Osteoblast (primary cell): ENCODE results near the gene SMAP2. TPM values are rescaled to one million over a fixed set of nuclear protein-coding genes. Genes with fewer than 3 reads are reported as not detected.

ENCODE experiments used
- DNase-seq: peaks from one replicate; pipeline ENCODE4 v3.0.0; 2011; ENCODE audit warnings: low spot score, mixed read lengths; ENCODE audit not compliant: insufficient read length; ENCODE audit errors: missing footprints
- H2AFZ ChIP-seq: 2 replicates; pipeline ENCODE4 v1.6.0; 2011; ENCODE audit warnings: mild to moderate bottlenecking, low read length
- H3K27ac ChIP-seq: 2 replicates; pipeline ENCODE4 v1.5.1; 2011; ENCODE audit warnings: mild to moderate bottlenecking, low read depth, low read length, moderate library complexity
- H3K27me3 ChIP-seq: 2 replicates; pipeline ENCODE4 v1.6.0; 2012; ENCODE audit warnings: mild to moderate bottlenecking, control low read depth, inconsistent platforms, low read length, moderate library complexity; ENCODE audit not compliant: insufficient read depth
- H3K36me3 ChIP-seq: 2 replicates; pipeline ENCODE4 v1.5.1; 2011; ENCODE audit warnings: mild to moderate bottlenecking, low read length, control low read depth, moderate library complexity; ENCODE audit not compliant: insufficient read depth
- H3K4me1 ChIP-seq: 2 replicates; pipeline ENCODE4 v1.5.1; 2011; ENCODE audit warnings: mild to moderate bottlenecking, low read length, control low read depth, moderate library complexity; ENCODE audit not compliant: insufficient read depth
- H3K4me2 ChIP-seq: 2 replicates; pipeline ENCODE4 v1.6.0; 2011; ENCODE audit warnings: mild to moderate bottlenecking, low read length; ENCODE audit not compliant: insufficient read depth
- H3K4me3 ChIP-seq: fragments of 200-600 bp; sonication (generic); 3 replicates; pipeline ENCODE4 v1.5.1; 2012; ENCODE audit warnings: mild to moderate bottlenecking, low read length, inconsistent platforms; ENCODE audit not compliant: insufficient read depth
- H3K79me2 ChIP-seq: 2 replicates; pipeline ENCODE4 v1.6.0; 2012; ENCODE audit warnings: mild to moderate bottlenecking, low read length, control low read depth, inconsistent platforms; ENCODE audit not compliant: insufficient read depth
- H3K9me3 ChIP-seq: 2 replicates; pipeline ENCODE4 v1.5.1; 2011; ENCODE audit warnings: low read depth, low read length, control low read depth
- H4K20me1 ChIP-seq: 2 replicates; pipeline ENCODE4 v1.6.0; 2012; ENCODE audit warnings: mild to moderate bottlenecking, low read length, control low read depth; ENCODE audit not compliant: insufficient read depth
- CTCF ChIP-seq: IDR thresholded peaks from 2 replicates; pipeline ENCODE4 v1.5.1; 2011; ENCODE audit warnings: mild to moderate bottlenecking, low read depth, low read length, moderate library complexity; ENCODE audit errors: extremely low read depth
- total RNA-seq: library from RNA; depleted of rRNA; stranded (reverse); fragments of >200 nt; gene quantifications from 2 replicates; pipeline ENCODE4 v1.2.3, GENCODE V29; 2012

SMAP2 gene
- total RNA-seq, 1 donor = 20.3 TPM

GRCh38 chr1:40454873-40455272 lies 81.3 kb downstream of the SMAP2 start:
- Histone ChIP-seq H4K20me1 (no peaks in the 10 kb centered on the region), H3K4me1 (peaks cover 9% of the 10 kb centered on the region), H3K27me3 (no peaks in the 10 kb centered on the region), H3K4me2 (no peak overlapping the region), H3K4me3 (no peak overlapping the region), H3K27ac (no peak overlapping the region), H2AFZ (no peak overlapping the region), H3K36me3 (peaks cover 28% of the 10 kb centered on the region), H3K79me2 (no peaks in the 10 kb centered on the region), H3K9me3 (peaks cover 23% of the 10 kb centered on the region)
- no peak for DNase-seq
- no peak for TF ChIP-seq CTCF

- peaks cover 24% of the 10 kb centered on the region for H3K36me3 ChIP-seq
- no peaks in the 10 kb centered on the region for H3K27me3 ChIP-seq
- no peaks in the 10 kb centered on the region for H4K20me1 ChIP-seq
- no peak for DNase-seq
- H2AFZ ChIP-seq = no peak overlapping the region
- no peaks in the 10 kb centered on the region for H3K79me2 ChIP-seq
- H3K4me1 ChIP-seq = no peaks in the 10 kb centered on the region
- no peak overlapping the region for H3K4me2 ChIP-seq
- H3K4me3 ChIP-seq = no peak overlapping the region
- peaks cover 51% of the 10 kb centered on the region for H3K9me3 ChIP-seq
- H3K27ac ChIP-seq = no peak overlapping the region
- TF ChIP-seq CTCF = no peak
Measured at GRCh38 chr1:40462956-40463590, 89.5 kb downstream of the SMAP2 start.

GRCh38 chr1:40469327-40469726 lies 95.8 kb downstream of the SMAP2 start:
- Histone ChIP-seq H3K4me2 (no peak overlapping the region), H3K36me3 (no peaks in the 10 kb centered on the region), H3K9me3 (peaks cover 29% of the 10 kb centered on the region), H3K4me1 (no peaks in the 10 kb centered on the region), H3K27me3 (no peaks in the 10 kb centered on the region), H2AFZ (no peak overlapping the region), H3K4me3 (no peak overlapping the region), H4K20me1 (no peaks in the 10 kb centered on the region), H3K79me2 (no peaks in the 10 kb centered on the region), H3K27ac (no peak overlapping the region)
- no peak for DNase-seq
- no peak for TF ChIP-seq CTCF

Other genes with a start within 250 kb of the SMAP2 start
- 26.2 and 29.7 TPM in 2 replicates for gene RLF, start 212.3 kb upstream of the SMAP2 start, total RNA-seq
- not detected in 2 replicates for gene TMCO2, start 125.8 kb upstream of the SMAP2 start, total RNA-seq
- gene ZMPSTE24, start 115.5 kb upstream of the SMAP2 start, total RNA-seq = 72.4 and 77.2 TPM in 2 replicates
- 0.36 and 0.88 TPM in 2 replicates for gene COL9A2, start 56.4 kb upstream of the SMAP2 start, total RNA-seq
- gene ZFP69B, start 76.7 kb downstream of the SMAP2 start, total RNA-seq = 4.7 and 5.6 TPM in 2 replicates
- gene ZFP69, start 103.6 kb downstream of the SMAP2 start, total RNA-seq = 3.6 and 4.4 TPM in 2 replicates
- 10.0 and 12.3 TPM in 2 replicates for gene EXO5, start 135.0 kb downstream of the SMAP2 start, total RNA-seq
- gene ZNF684, start 157.9 kb downstream of the SMAP2 start, total RNA-seq = 3.6 and 3.8 TPM in 2 replicates